ENCODE results near the gene MAST3. TPM values are rescaled to one million over a fixed set of nuclear protein-coding genes. Genes with fewer than 3 reads are reported as not detected.
A peak's percentile ranks its signal among the peaks of the same experiment; 100 is the strongest.

Gene MAST3
- total RNA-seq, 1 experiment from 2014 or later = 14.2 TPM

- no peaks in the 10 kb centered on the region for H3K9me2 ChIP-seq (ENCODE audit: insufficient read depth)
- H3K4me3 ChIP-seq (replicated peaks in 1 of 2; ENCODE audit: low read depth in 1 of 2, low read length in 2 of 2) = no peak overlapping the region
- no TSS peak for BruUV-seq (replicated peaks)
- TF ChIP-seq SP1 (IDR thresholded peaks at IDR 0.05; ENCODE audit: low read depth) (no peak), EZH2phosphoT487 (IDR thresholded peaks at IDR 0.05; ENCODE audit: borderline replicate concordance) (no peak), POLR2AphosphoS5 (IDR thresholded peaks at IDR 0.05; ENCODE audit: low read depth, low read length) (no peak)
- no peak overlapping the region for H3K9ac ChIP-seq (ENCODE audit: low read length)
- DNase-seq (ENCODE audit: low read depth, low spot score) (no peak), ATAC-seq (no peak)
- H3K9me3 ChIP-seq (ENCODE audit: control insufficient read depth in 1 of 2, insufficient read depth in 1 of 2, low read depth in 1 of 2, low read length in 2 of 2) = no peaks in the 10 kb centered on the region
- H3K4me1 ChIP-seq (ENCODE audit: control insufficient read depth in 1 of 2, insufficient read depth in 2 of 2, low read length in 2 of 2) = peaks cover 19 to 33% of the 10 kb centered on the region in 2 experiments
- intact Hi-C loops (cut with micrococcal nuclease) = no loop called here
- RAD21 ChIA-PET (ENCODE audit: low non-redundant PET in 1 of 2, low total read pairs in 2 of 2, uncharacterized antibody in 2 of 2, unreplicated experiment in 2 of 2) = no interaction called here
- no peak overlapping the region for H3K27ac ChIP-seq (ENCODE audit: low read depth, low read length)
- POLR2A ChIA-PET = no interaction called here
- H2AFZ ChIP-seq (ENCODE audit: low read depth, low read length, poor library complexity, severe bottlenecking) = no peak overlapping the region
- no peaks in the 10 kb centered on the region for H4K20me1 ChIP-seq (ENCODE audit: insufficient read depth)
- CTCF ChIA-PET = no interaction called here
- no peaks in the 10 kb centered on the region for H3K79me2 ChIP-seq (ENCODE audit: insufficient read depth, low read length)
- no peak overlapping the region for H3K4me2 ChIP-seq (ENCODE audit: low read length)
- no peaks in the 10 kb centered on the region for H3K27me3 ChIP-seq (ENCODE audit: insufficient read depth, low read length)
- 0 out of 4 replicates have a peak, but pooled peaks cover 0 to 3% of the 10 kb centered on the region in 2 experiments for H3K36me3 ChIP-seq (ENCODE audit: control insufficient read depth in 1 of 2, insufficient read depth in 2 of 2, low read length in 2 of 2)
Observed at GRCh38 chr19:18107235-18107634, 9.7 kb downstream of the MAST3 start.

GRCh38 chr19:18108897-18109296 is 11.3 kb downstream of the MAST3 start:
- H2AFZ ChIP-seq (ENCODE audit: low read depth, low read length, poor library complexity, severe bottlenecking) = no peak overlapping the region
- H4K20me1 ChIP-seq (ENCODE audit: insufficient read depth) = no peaks in the 10 kb centered on the region
- no peak overlapping the region for H3K4me3 ChIP-seq (replicated peaks in 1 of 2; ENCODE audit: low read depth in 1 of 2, low read length in 2 of 2)
- H3K9me3 ChIP-seq (ENCODE audit: control insufficient read depth in 1 of 2, insufficient read depth in 1 of 2, low read depth in 1 of 2, low read length in 2 of 2) = no peaks in the 10 kb centered on the region
- H3K4me1 ChIP-seq (ENCODE audit: control insufficient read depth in 1 of 2, insufficient read depth in 2 of 2, low read length in 2 of 2) = peaks cover 22 to 37% of the 10 kb centered on the region in 2 experiments
- TF ChIP-seq CBX3 (IDR thresholded peaks at IDR 0.05; ENCODE audit: low read depth) (no peak), SRF (IDR thresholded peaks at IDR 0.05; ENCODE audit: low read depth) (no peak), REST (IDR thresholded peaks at IDR 0.05; ENCODE audit: low read depth) (no peak), CEBPB (IDR thresholded peaks at IDR 0.05; ENCODE audit: low read depth) (no peak), RAD21 (IDR thresholded peaks at IDR 0.05; ENCODE audit: low read depth) (no peak), ZBTB33 (IDR thresholded peaks at IDR 0.05; ENCODE audit: extremely low read depth, insufficient replicate concordance, low read length) (no peak), FOSL1 (IDR thresholded peaks at IDR 0.05; ENCODE audit: low read depth) (no peak), ATF3 (IDR thresholded peaks at IDR 0.05) (no peak)
- peak overlapping the region; percentile 91 for H3K4me2 ChIP-seq (ENCODE audit: low read length)
- no TSS peak for BruUV-seq (replicated peaks)
- ChIA-PET CTCF (interaction anchor here (1.3 kb wide), 1 partner anchor 143 kb away, joined by 4 read pairs; no protein-coding TSS in a partner anchor), RAD21 (ENCODE audit: low non-redundant PET in 1 of 2, low total read pairs in 2 of 2, uncharacterized antibody in 2 of 2, unreplicated experiment in 2 of 2) (no interaction called here), POLR2A (no interaction called here)
- H3K9me2 ChIP-seq (ENCODE audit: insufficient read depth) = no peaks in the 10 kb centered on the region
- H3K79me2 ChIP-seq (ENCODE audit: insufficient read depth, low read length) = no peaks in the 10 kb centered on the region
- DNase-seq (ENCODE audit: low read depth, low spot score) = no peak
- H3K9ac ChIP-seq (ENCODE audit: low read length) = no peak overlapping the region
- no peaks in the 10 kb centered on the region for H3K27me3 ChIP-seq (ENCODE audit: insufficient read depth, low read length)
- intact Hi-C loops (cut with micrococcal nuclease) = no loop called here
- ATAC-seq = no peak
- H3K36me3 ChIP-seq (ENCODE audit: control insufficient read depth in 1 of 2, insufficient read depth in 2 of 2, low read length in 2 of 2) = 0 out of 4 replicates have a peak, but pooled peaks cover 0 to 3% of the 10 kb centered on the region in 2 experiments
- peak overlapping the region; percentile 59; the same call in 1 of the 2 replicates for H3K27ac ChIP-seq (ENCODE audit: low read depth, low read length)

Data from HCT116 (cell line).